ENCODE results near the gene STRC.
A peak's percentile ranks its signal among the peaks of the same experiment; 100 is the strongest.
"Not testable (repeated sequence)": the region's sequence is repeated elsewhere in the genome, so short reads cannot be mapped to it uniquely, and the experiment has no call there.

Gene STRC

GRCh38 chr15:43625106-43625505 is 6.5 kb upstream of the STRC start:
- Histone ChIP-seq H3K27ac (no peak overlapping the region), H3K36me3 (no peaks in the 10 kb centered on the region), H3K27me3 (ENCODE audit: insufficient read depth, low read depth, severe bottlenecking) (no peaks in the 10 kb centered on the region), H3K4me3 (ENCODE audit: low read depth, low read length) (no peak overlapping the region), H3K9me3 (ENCODE audit: severe bottlenecking) (no peaks in the 10 kb centered on the region)
- DNase-seq, result no peak
- TF ChIP-seq CTCF (IDR thresholded peaks at IDR 0.05; ENCODE audit: low read depth, low read length), result no peak

GRCh38 chr15:43622068-43622799 is 3.6 kb upstream of the STRC start:
- DNase-seq; H3K27ac ChIP-seq; H3K36me3 ChIP-seq; H3K9me3 ChIP-seq (ENCODE audit: severe bottlenecking); H3K4me3 ChIP-seq (ENCODE audit: low read depth, low read length); H3K27me3 ChIP-seq (ENCODE audit: insufficient read depth, low read depth, severe bottlenecking): not testable (repeated sequence)

GRCh38 chr15:43617750-43618149 is 850 bp downstream of the STRC start:
- H3K9me3 ChIP-seq (ENCODE audit: severe bottlenecking); H3K36me3 ChIP-seq; DNase-seq; H3K27me3 ChIP-seq (ENCODE audit: insufficient read depth, low read depth, severe bottlenecking); H3K27ac ChIP-seq; H3K4me3 ChIP-seq (ENCODE audit: low read depth, low read length): not testable (repeated sequence)

- not testable (repeated sequence) for H3K27me3 ChIP-seq (ENCODE audit: insufficient read depth, low read depth, severe bottlenecking); H3K36me3 ChIP-seq; H3K27ac ChIP-seq; H3K9me3 ChIP-seq (ENCODE audit: severe bottlenecking); H3K4me3 ChIP-seq (ENCODE audit: low read depth, low read length)
- DNase-seq, result peak; percentile 15
These were observed 16.4 kb downstream of the STRC start for GRCh38 chr15:43602233-43602632.

- not testable (repeated sequence) for H3K27me3 ChIP-seq (ENCODE audit: insufficient read depth, low read depth, severe bottlenecking); H3K9me3 ChIP-seq (ENCODE audit: severe bottlenecking); H3K27ac ChIP-seq; H3K4me3 ChIP-seq (ENCODE audit: low read depth, low read length); DNase-seq
- peaks cover 11% of the 10 kb centered on the region for H3K36me3 ChIP-seq
These were observed 18.4 kb downstream of the STRC start for GRCh38 chr15:43600200-43600599.

GRCh38 chr15:43599131-43599530 is 19.5 kb downstream of the STRC start:
- not testable (repeated sequence) for H3K4me3 ChIP-seq (ENCODE audit: low read depth, low read length); H3K27ac ChIP-seq; H3K27me3 ChIP-seq (ENCODE audit: insufficient read depth, low read depth, severe bottlenecking); DNase-seq; H3K9me3 ChIP-seq (ENCODE audit: severe bottlenecking)
- H3K36me3 ChIP-seq, result peaks cover 11% of the 10 kb centered on the region

GRCh38 chr15:43593328-43594190 is 25.0 kb downstream of the STRC start, which contains the start of gene CKMT1B:
TSS of gene CKMT1B (plus strand) at chr15:43594027. CDS start at chr15:43594219, 192 bp downstream.
- H3K36me3 ChIP-seq; H3K27ac ChIP-seq; H3K4me3 ChIP-seq (ENCODE audit: low read depth, low read length); DNase-seq; H3K9me3 ChIP-seq (ENCODE audit: severe bottlenecking); H3K27me3 ChIP-seq (ENCODE audit: insufficient read depth, low read depth, severe bottlenecking): not testable (repeated sequence)

GRCh38 chr15:43592841-43593240 is 25.8 kb downstream of the STRC start:
- not testable (repeated sequence) for H3K4me3 ChIP-seq (ENCODE audit: low read depth, low read length); H3K27me3 ChIP-seq (ENCODE audit: insufficient read depth, low read depth, severe bottlenecking); H3K27ac ChIP-seq; H3K36me3 ChIP-seq; H3K9me3 ChIP-seq (ENCODE audit: severe bottlenecking)
- DNase-seq, result peak; percentile 34

GRCh38 chr15:43589778-43590466 is 28.7 kb downstream of the STRC start, which contains the start of gene PPIP5K1:
TSS of gene PPIP5K1 (minus strand) at chr15:43590208. CDS start at chr15:43584504, 5,704 bp downstream.
- not testable (repeated sequence) for DNase-seq; H3K27me3 ChIP-seq (ENCODE audit: insufficient read depth, low read depth, severe bottlenecking); H3K27ac ChIP-seq; H3K4me3 ChIP-seq (ENCODE audit: low read depth, low read length); H3K9me3 ChIP-seq (ENCODE audit: severe bottlenecking); H3K36me3 ChIP-seq

GRCh38 chr15:43574607-43575006 is 44.0 kb downstream of the STRC start:
- H3K36me3 ChIP-seq, result not testable (repeated sequence)

GRCh38 chr15:43566615-43567014 is 52.0 kb downstream of the STRC start:
- DNase-seq; H3K36me3 ChIP-seq; H3K27me3 ChIP-seq (ENCODE audit: insufficient read depth, low read depth, severe bottlenecking); H3K9me3 ChIP-seq (ENCODE audit: severe bottlenecking); H3K4me3 ChIP-seq (ENCODE audit: low read depth, low read length); H3K27ac ChIP-seq: not testable (repeated sequence)

More at GRCh38 chr15:43574607-43575006, 44.0 kb downstream of the STRC start:
- H3K9me3 ChIP-seq (ENCODE audit: severe bottlenecking); H3K27me3 ChIP-seq (ENCODE audit: insufficient read depth, low read depth, severe bottlenecking); H3K4me3 ChIP-seq (ENCODE audit: low read depth, low read length); DNase-seq; H3K27ac ChIP-seq: not testable (repeated sequence)

- H3K27ac ChIP-seq; DNase-seq; H3K9me3 ChIP-seq (ENCODE audit: severe bottlenecking); H3K27me3 ChIP-seq (ENCODE audit: insufficient read depth, low read depth, severe bottlenecking); H3K36me3 ChIP-seq; H3K4me3 ChIP-seq (ENCODE audit: low read depth, low read length): not testable (repeated sequence)
These were observed 54.8 kb downstream of the STRC start for GRCh38 chr15:43563793-43564192.

GRCh38 chr15:43562753-43563152 is 55.8 kb downstream of the STRC start:
- DNase-seq; H3K27ac ChIP-seq; H3K36me3 ChIP-seq; H3K9me3 ChIP-seq (ENCODE audit: severe bottlenecking); H3K4me3 ChIP-seq (ENCODE audit: low read depth, low read length); H3K27me3 ChIP-seq (ENCODE audit: insufficient read depth, low read depth, severe bottlenecking): not testable (repeated sequence)

Data from WERI-Rb-1 (cell line).